Activated CD4-positive, alpha-beta T cell treated with anti-CD3 and anti-CD28 coated beads, Interleukin-2, amount 10 ng/mL, durations not matched to agents 24 days and 14 days (primary cell): Measurements from ENCODE around the gene KYAT1. TPM values are rescaled to one million over a fixed set of nuclear protein-coding genes. Genes with fewer than 3 reads are reported as not detected.
"Not testable (repeated sequence)": the region's sequence is repeated elsewhere in the genome, so short reads cannot be mapped to it uniquely, and the experiment has no call there.

ENCODE experiments used
- DNase-seq: peaks from one replicate; pipeline ENCODE4 v3.0.0; 2022
- H3K27ac Mint-ChIP-seq: one replicate; pipeline ENCODE4 v1.8.0; 2022; ENCODE audit warnings: mild to moderate bottlenecking, mixed read lengths
- H3K27me3 Mint-ChIP-seq: one replicate; pipeline ENCODE4 v1.8.0; 2022; ENCODE audit warnings: mixed read lengths
- H3K36me3 Mint-ChIP-seq: one replicate; pipeline ENCODE4 v1.8.0; 2022; ENCODE audit warnings: low read depth, mild to moderate bottlenecking, mixed read lengths
- H3K4me1 Mint-ChIP-seq: one replicate; pipeline ENCODE4 v1.8.0; 2021; ENCODE audit warnings: mixed read lengths
- H3K4me3 Mint-ChIP-seq: one replicate; pipeline ENCODE4 v1.8.0; 2022; ENCODE audit warnings: mild to moderate bottlenecking, moderate library complexity, mixed read lengths
- H3K9me3 Mint-ChIP-seq: one replicate; pipeline ENCODE4 v1.8.0; 2021; ENCODE audit warnings: mixed read lengths
- intact Hi-C: fragments of 100-400 bp; cut with micrococcal nuclease; formaldehyde crosslinking; loops from one replicate; pipeline ENCODE4 v1.15.1; 2023
- total RNA-seq: library from RNA; stranded (reverse); gene quantifications from 2 replicates; pipeline ENCODE4 v1.2.3, GENCODE V29; 2022

Gene KYAT1
- total RNA-seq, 1 donor from 2014 or later, result 11.7 TPM

DNA sequence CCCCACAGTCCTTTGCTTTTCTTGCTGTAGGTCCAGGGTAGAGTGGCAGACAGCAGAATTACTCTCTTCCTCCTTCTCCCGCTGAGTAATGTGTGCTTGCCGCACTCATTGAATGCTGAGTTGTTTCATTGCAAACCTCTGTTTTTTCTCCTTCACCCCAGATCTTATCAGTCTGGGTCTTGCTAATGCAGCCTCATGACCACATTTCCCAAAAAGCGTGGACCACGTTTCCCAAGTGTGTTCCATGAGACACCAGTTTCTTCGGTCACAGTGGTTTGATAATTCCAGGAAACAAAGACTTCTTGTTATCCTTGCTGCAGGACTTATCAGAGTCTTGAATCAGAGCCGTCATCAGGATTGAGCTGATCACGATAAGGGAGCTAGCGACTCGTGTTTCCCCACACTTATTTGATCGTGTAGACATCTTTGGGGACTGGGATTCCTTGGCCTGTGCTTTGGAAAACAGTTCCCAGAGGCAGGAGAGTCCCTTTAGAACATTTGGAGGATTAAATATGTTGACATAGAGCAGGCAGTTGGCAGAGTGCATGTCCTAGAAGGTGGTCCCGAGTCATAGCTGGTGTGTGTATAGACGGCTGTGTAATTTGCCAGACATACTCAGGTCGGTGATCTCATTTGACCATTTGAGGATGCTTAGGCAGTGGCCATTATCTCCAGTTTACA is 4.6 kb upstream of the KYAT1 start:
- Mint-ChIP-seq H3K9me3 (no peaks in the 10 kb centered on the region), H3K4me3 (no peak overlapping the region), H3K4me1 (peaks cover 45% of the 10 kb centered on the region), H3K27me3 (no peaks in the 10 kb centered on the region), H3K36me3 (peaks cover 40% of the 10 kb centered on the region), H3K27ac (peak overlapping the region; percentile 46)
- intact Hi-C loops, result no loop called here
- no peak for DNase-seq

DNA sequence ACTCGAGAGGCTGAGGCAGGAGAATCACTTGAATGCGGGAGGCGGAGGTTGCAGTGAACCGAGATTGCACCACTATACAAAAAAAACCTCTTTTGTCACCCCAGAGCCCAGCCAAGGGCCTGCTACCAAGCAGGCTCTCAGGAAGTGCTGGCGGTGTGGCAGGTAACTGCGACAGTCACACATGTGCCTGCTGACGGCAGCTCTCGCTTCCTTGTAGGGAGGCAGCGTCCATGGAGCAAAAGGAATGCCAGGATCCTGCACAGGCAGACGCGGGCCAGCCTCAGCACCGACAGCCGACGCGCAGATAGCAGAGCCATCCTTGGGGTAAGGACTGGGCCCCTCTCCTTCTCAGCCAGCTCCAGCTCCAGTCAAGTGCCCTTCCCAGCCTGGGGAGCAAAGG is 4.0 kb upstream of the KYAT1 start:
- H3K27me3 Mint-ChIP-seq, result no peaks in the 10 kb centered on the region
- no peaks in the 10 kb centered on the region for H3K9me3 Mint-ChIP-seq
- H3K4me3 Mint-ChIP-seq, result no peak overlapping the region
- H3K36me3 Mint-ChIP-seq, result peaks cover 39% of the 10 kb centered on the region
- no peak for DNase-seq
- peaks cover 47% of the 10 kb centered on the region for H3K4me1 Mint-ChIP-seq
- intact Hi-C loops, result no loop called here
- peak overlapping the region; percentile 46 for H3K27ac Mint-ChIP-seq

DNA sequence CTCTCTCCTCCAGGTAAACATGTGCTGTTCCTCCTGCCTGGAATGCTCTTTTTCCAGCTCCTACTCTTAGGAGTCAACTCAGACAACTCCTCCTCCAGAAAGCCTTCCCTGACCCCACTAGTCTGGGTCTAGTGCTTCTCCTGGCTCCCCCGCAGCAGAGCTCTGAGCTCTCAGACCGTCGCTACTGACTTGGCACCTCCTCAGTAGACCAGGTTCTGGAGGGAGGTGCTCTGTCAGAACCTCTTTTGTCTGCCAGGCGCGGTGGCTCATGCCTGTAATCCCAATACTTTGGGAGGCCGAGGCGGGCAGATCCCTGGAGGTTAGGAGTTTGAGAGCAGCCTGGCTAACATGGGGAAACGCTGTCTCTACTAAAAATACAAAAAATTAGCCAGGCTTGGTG is 3.6 kb upstream of the KYAT1 start:
- Mint-ChIP-seq H3K9me3 (no peaks in the 10 kb centered on the region), H3K4me1 (peaks cover 45% of the 10 kb centered on the region), H3K36me3 (peaks cover 36% of the 10 kb centered on the region), H3K27ac (peak overlapping the region; percentile 23), H3K27me3 (no peaks in the 10 kb centered on the region), H3K4me3 (peak overlapping the region; percentile 1)
- intact Hi-C loops, result no loop called here
- DNase-seq, result no peak

DNA sequence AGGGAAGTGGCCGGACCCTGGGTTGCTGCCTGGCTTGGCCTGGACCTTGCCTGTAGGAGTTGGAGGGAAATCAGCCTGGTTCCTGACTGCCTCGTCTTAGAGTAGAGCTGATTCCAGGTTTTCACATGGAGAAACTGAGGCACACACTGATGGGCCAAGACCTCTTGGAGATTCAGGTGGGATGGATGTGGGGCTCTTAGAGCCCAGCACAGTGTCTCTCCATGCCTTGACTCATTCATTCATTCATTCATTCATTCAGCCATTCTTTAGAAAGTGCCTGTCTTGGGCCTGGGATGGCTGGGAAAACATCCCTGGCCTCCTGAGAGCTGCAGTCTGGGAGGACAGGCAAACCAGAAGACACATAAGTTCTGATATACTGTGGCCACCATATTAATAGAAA is 2.4 kb upstream of the KYAT1 start:
- no peaks in the 10 kb centered on the region for H3K9me3 Mint-ChIP-seq
- peak overlapping the region; percentile 97 for H3K4me3 Mint-ChIP-seq
- intact Hi-C loops, result loop anchor here (5.0 kb wide), 2 partner anchors 198 to 512 kb away; partner anchors contain the start of genes DOLPP1 and URM1
- H3K27me3 Mint-ChIP-seq, result no peaks in the 10 kb centered on the region
- peak overlapping the region; percentile 45 for H3K27ac Mint-ChIP-seq
- H3K4me1 Mint-ChIP-seq, result peaks cover 51% of the 10 kb centered on the region
- no peak for DNase-seq
- H3K36me3 Mint-ChIP-seq, result peaks cover 31% of the 10 kb centered on the region

DNA sequence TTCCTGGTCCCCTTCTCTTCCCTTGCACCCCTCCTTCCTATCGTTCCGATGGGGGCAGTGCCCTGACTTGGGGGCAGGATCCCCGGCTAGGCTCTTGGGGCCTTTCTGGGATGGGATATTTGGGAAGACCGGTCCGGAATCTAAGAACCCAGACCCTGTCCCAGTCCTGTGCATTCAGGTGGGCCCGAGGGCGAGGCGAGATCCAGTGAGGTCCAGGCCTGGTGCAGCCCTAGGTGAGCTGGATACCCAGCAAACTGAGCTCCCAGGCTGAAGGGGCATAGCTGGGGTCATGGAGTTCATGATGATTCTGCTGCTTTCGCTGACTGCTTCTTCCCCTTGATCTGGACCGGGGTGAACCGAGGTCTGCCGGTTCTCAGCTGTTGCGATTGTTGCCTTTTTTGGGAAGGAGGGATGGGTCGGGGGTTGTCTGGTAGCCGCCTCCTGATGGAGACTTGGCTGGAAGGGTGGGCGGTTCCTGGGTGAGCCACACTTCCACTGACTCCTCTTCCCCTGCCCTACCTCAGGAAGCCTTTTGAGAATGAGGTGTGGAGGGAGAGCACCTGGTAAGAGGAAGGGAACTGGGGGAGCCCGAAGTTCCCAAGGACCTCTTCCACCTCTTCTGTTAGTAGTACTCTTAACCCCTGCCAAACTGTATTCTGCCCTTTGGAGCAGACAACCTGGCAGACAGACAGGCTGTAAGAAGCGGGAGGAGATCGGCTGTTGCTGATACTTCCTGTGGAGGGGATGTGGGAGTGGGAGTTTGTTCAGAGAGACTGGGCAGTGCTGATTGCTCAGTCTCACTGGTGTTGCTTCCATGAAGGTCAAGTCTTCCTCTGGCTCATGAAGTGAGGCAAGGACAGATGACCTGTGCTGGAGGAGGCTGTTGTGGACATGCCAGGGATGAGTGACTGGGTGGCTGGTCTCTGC is 1.2 kb upstream of the KYAT1 start:
- intact Hi-C loops, result loop anchor here (1.0 to 5.0 kb wide), 8 partner anchors 19 to 560 kb away; partner anchors contain the start of genes COQ4, DOLPP1, DYNC2I2 and ENDOG
- no peaks in the 10 kb centered on the region for H3K9me3 Mint-ChIP-seq
- H3K27ac Mint-ChIP-seq, result peak overlapping the region; percentile 85
- peaks cover 47% of the 10 kb centered on the region for H3K4me1 Mint-ChIP-seq
- H3K36me3 Mint-ChIP-seq, result peaks cover 22% of the 10 kb centered on the region
- peak overlapping the region; percentile 97 for H3K4me3 Mint-ChIP-seq
- DNase-seq, result peak; percentile 72
- H3K27me3 Mint-ChIP-seq, result no peaks in the 10 kb centered on the region

DNA sequence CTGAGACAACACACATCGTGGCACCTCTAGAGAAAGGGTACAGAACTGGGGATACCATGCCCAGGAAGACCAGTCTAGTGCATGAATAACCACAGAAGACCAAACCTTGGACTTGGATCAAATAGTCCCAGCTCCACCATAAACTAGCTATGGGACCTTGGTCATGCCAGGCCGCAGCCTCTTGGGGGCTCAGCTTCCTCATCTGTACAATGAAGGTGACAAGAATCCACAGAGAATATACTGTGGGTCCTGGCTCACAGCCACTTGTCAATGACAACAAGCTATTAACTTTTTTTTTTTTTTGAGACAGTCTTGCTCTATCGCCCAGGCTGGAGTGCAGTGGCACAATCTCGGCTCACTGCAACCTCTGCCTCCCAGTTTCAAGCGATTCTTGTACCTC is 3.9 kb downstream of the KYAT1 start:
- H3K4me3 Mint-ChIP-seq, result no peak overlapping the region
- intact Hi-C loops, result no loop called here
- H3K27me3 Mint-ChIP-seq, result no peaks in the 10 kb centered on the region
- H3K36me3 Mint-ChIP-seq, result peaks cover 6% of the 10 kb centered on the region
- no peak overlapping the region for H3K27ac Mint-ChIP-seq
- H3K4me1 Mint-ChIP-seq, result peaks cover 23% of the 10 kb centered on the region
- no peaks in the 10 kb centered on the region for H3K9me3 Mint-ChIP-seq
- DNase-seq, result no peak

DNA sequence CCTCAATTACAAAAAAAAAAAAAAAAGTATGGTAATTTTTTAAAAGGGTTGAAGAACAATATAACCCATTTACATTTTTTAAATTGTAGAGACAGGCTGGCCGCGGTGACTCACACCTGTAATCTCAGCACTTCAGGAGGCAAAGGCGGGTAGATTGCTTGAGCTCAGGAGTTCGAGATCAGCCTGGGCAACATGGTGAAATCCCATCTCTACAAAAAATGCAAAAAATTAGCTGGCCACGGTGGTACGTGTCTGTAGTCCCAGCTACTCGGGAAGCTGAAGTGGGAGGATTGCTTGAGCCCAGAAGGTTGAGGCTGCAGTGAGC is 10.8 kb downstream of the KYAT1 start:
- H3K4me3 Mint-ChIP-seq, H3K4me1 Mint-ChIP-seq, H3K9me3 Mint-ChIP-seq, DNase-seq, H3K27ac Mint-ChIP-seq, H3K27me3 Mint-ChIP-seq, intact Hi-C loops: not testable (repeated sequence)
- peaks cover 13% of the 10 kb centered on the region for H3K36me3 Mint-ChIP-seq

DNA sequence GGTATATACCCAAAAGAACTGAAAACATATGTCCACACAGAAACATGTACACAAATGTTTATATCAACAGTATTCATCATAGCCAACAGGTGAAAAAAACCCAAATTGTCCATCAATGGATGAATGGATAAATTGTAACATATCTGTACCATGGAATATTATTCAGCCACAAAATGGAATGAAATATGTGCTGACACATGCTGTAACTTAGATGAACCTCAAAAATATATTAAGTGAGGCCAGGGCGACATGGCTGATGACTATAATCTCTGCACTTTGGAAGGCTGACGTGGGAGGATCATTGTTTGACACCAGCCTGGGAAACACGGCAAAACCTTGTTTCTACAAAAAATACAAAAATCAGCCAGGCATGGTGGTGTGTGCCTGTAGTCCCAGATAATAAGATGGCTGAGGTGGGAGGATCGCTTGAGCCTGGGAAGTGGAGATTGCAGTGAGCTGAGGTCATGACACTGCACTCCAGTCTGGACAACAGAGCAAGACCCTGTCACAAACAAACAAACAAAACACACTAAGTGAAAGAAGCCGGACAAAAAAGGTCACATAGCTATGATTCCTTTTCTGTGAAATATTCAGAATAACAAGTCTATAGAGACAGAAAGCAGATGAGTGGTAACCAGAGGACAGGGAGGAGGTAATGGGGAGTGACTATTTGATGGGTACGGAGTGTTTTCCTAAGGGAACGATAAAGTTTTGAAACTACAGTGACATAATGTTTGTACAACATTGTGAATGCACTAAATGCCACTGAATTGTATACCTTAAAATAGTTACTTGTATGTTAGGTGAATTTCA is 11.4 kb downstream of the KYAT1 start:
- Mint-ChIP-seq H3K27me3 (no peaks in the 10 kb centered on the region), H3K9me3 (no peaks in the 10 kb centered on the region), H3K36me3 (peaks cover 13% of the 10 kb centered on the region), H3K4me3 (no peak overlapping the region), H3K27ac (no peak overlapping the region), H3K4me1 (peaks cover 4% of the 10 kb centered on the region)
- intact Hi-C loops, result no loop called here
- DNase-seq, result no peak

DNA sequence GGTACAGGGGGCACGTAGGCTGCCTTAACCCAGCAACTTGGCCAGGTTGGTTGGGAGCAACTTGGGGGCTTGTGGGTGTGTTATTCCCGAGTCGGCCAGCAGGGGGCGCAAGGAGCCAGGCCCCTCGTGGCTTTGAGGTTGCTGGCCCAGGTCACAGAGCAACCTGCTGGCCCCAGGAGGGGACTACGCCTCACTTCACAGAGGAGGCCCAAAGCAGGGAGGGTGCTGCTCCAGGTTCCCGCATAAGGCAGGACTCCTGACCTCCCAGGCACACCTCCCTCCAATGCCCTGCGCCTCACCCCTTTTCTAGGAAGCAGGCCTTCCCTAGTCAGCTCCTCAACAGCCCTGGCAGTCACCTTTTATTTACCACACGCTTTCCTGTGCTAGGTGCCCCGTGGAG is 18.1 kb downstream of the KYAT1 start:
- Mint-ChIP-seq H3K27me3 (no peaks in the 10 kb centered on the region), H3K4me3 (no peak overlapping the region), H3K9me3 (no peaks in the 10 kb centered on the region), H3K36me3 (no peaks in the 10 kb centered on the region), H3K27ac (peak overlapping the region; percentile 51), H3K4me1 (peaks cover 6% of the 10 kb centered on the region)
- DNase-seq, result peak; percentile 96
- intact Hi-C loops, result loop anchor here (1.0 kb wide), 1 partner anchor 65 kb away; no protein-coding TSS in a partner anchor

DNA sequence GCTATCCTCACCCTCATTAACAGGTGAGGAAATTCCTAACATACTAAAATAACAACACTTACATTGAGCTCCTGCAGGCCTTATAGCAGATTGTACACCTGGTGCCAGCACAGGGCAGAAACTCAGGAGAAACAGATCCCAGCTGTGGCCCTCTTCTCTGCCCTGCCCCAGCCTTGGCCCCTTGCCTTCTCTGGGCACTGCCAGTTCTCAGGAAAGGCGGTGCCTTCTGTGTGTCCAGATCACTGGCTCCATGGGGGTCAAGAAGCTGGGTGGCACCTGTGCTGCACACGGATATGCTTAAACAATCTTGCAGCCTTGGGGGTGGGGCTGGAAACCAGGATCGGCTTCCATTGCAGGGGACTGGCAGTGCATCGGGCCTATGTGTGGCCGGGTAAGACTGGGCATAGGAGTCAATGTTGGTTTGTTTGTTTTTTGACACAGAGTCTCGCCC is 19.3 kb downstream of the KYAT1 start:
- Mint-ChIP-seq H3K9me3 (no peaks in the 10 kb centered on the region), H3K27ac (no peak overlapping the region), H3K36me3 (no peaks in the 10 kb centered on the region), H3K4me1 (peaks cover 6% of the 10 kb centered on the region), H3K4me3 (no peak overlapping the region), H3K27me3 (no peaks in the 10 kb centered on the region)
- intact Hi-C loops, result no loop called here
- DNase-seq, result no peak

DNA sequence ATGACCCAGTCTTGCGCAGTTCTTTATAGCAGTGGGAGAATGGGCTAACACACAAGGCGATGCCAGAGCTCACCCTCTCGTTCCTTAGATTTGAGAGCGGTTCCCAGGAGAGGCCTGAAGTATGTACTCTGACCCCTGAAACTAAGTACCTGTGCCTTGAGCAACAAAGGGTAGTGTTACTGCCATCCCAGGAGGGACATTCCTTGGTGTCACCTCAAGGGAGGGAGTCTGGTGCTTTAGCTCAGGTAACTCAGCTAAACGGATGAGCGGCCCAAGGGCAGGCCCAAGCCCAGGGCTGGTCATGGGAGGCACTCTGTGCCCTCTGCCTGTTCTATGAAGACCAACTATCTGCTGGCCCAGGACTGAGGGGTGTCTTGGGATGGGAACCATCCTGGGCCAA is 20.2 kb downstream of the KYAT1 start:
- intact Hi-C loops, result no loop called here
- no peak for DNase-seq
- H3K27ac Mint-ChIP-seq, result no peak overlapping the region
- H3K27me3 Mint-ChIP-seq, result no peaks in the 10 kb centered on the region
- no peaks in the 10 kb centered on the region for H3K9me3 Mint-ChIP-seq
- peaks cover 6% of the 10 kb centered on the region for H3K4me1 Mint-ChIP-seq
- H3K36me3 Mint-ChIP-seq, result no peaks in the 10 kb centered on the region
- no peak overlapping the region for H3K4me3 Mint-ChIP-seq

DNA sequence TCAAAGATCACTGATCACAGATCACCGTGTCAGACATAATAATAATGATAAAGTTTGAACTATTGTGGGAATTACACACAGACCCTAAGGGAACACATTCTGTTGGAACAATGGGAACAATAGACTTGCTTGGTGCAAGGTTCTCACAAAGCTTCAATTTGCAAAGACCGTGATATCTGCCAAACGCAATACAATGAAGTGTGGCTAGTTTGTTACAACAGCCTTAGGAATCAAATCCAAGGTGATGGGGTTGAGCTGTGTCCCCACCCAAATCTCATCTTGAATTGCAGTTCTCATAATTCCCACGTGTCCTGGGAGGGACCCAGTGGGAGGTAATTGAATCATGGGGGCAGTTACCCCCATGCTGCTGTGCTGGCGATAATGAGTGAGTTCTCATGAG is 20.8 kb downstream of the KYAT1 start:
- Mint-ChIP-seq H3K27me3 (no peaks in the 10 kb centered on the region), H3K4me1 (peaks cover 6% of the 10 kb centered on the region), H3K36me3 (no peaks in the 10 kb centered on the region), H3K27ac (no peak overlapping the region), H3K9me3 (no peaks in the 10 kb centered on the region), H3K4me3 (no peak overlapping the region)
- intact Hi-C loops, result no loop called here
- no peak for DNase-seq

DNA sequence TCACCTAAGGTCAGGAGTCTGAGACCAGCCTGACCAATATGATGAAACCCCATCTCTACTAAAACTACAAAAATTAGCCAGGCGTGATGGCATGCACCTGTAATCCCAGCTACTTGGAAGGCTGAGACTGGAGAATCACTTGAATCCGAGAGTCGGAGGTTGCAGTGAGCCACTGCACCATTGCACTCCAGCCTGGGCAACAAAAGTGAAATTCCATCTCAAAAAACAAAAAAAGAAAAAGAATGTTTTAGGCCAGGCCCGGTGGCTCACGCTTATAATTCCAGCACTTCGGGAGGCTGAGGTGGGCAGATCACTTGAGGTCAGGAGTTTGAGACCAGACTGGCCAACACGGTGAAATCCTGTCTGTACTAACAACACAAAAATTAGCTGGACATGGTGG is 23.3 kb downstream of the KYAT1 start:
- intact Hi-C loops, DNase-seq, H3K9me3 Mint-ChIP-seq, H3K36me3 Mint-ChIP-seq, H3K27ac Mint-ChIP-seq, H3K4me1 Mint-ChIP-seq, H3K27me3 Mint-ChIP-seq, H3K4me3 Mint-ChIP-seq: not testable (repeated sequence)
